NCI-H1105 treated with DMSO at 0.1 percent for 48 hours (cell line): ENCODE data around the gene NUDT17.
A peak's percentile ranks its signal among the peaks of the same experiment; 100 is the strongest.
"Not testable (repeated sequence)": the region's sequence is repeated elsewhere in the genome, so short reads cannot be mapped to it uniquely, and the experiment has no call there.

Source experiments
- DNase-seq: peaks from one replicate; lab custom pipeline; 2025; lab: John Stamatoyannopoulos, UW

NUDT17 gene

GRCh38 chr1:145845514-145846161, at the start of gene NUDT17:
NUDT17 (plus strand) TSS chr1:145845630; CDS start chr1:145845641, 11 bp downstream.
- peak; percentile 72 for DNase-seq

GRCh38 chr1:145796753-145797152, 48.7 kb upstream of the NUDT17 start:
- DNase-seq, result no peak

- no peak for DNase-seq
Observed at GRCh38 chr1:145799806-145800205, 45.6 kb upstream of the NUDT17 start.

GRCh38 chr1:145804235-145805045, 41.0 kb upstream of the NUDT17 start:
- no peak for DNase-seq

GRCh38 chr1:145805057-145805456, 40.4 kb upstream of the NUDT17 start:
- DNase-seq, result no peak

- DNase-seq, result no peak
Observed at GRCh38 chr1:145806408-145806807, 39.0 kb upstream of the NUDT17 start.

- no peak for DNase-seq
Observed at GRCh38 chr1:145806844-145807243, 38.6 kb upstream of the NUDT17 start.

- not testable (repeated sequence) for DNase-seq
Observed at GRCh38 chr1:145812977-145813810, 32.2 kb upstream of the NUDT17 start.

GRCh38 chr1:145818095-145818494, 27.3 kb upstream of the NUDT17 start:
- not testable (repeated sequence) for DNase-seq

- DNase-seq, result not testable (repeated sequence)
Observed at GRCh38 chr1:145822779-145823331, 22.6 kb upstream of the NUDT17 start.

- DNase-seq, result peak; percentile 94
Observed at GRCh38 chr1:145823565-145824498, 21.6 kb upstream of the NUDT17 start, which contains the start of the genes POLR3C and RNF115. POLR3C (plus strand) TSS chr1:145824200; CDS start chr1:145825777, 1,577 bp downstream. RNF115 (minus strand) TSS chr1:145824095; CDS start chr1:145823873, 222 bp downstream.

- no peak for DNase-seq
Observed at GRCh38 chr1:145824499-145824842, 21.0 kb upstream of the NUDT17 start.

GRCh38 chr1:145826030-145826429, 19.4 kb upstream of the NUDT17 start:
- DNase-seq, result no peak

- no peak for DNase-seq
Observed at GRCh38 chr1:145827966-145828365, 17.5 kb upstream of the NUDT17 start.

- no peak for DNase-seq
Observed at GRCh38 chr1:145828367-145829026, 16.9 kb upstream of the NUDT17 start.

- DNase-seq, result not testable (repeated sequence)
Observed at GRCh38 chr1:145830810-145831209, 14.6 kb upstream of the NUDT17 start.

- DNase-seq, result no peak
Observed at GRCh38 chr1:145837656-145838055, 7.8 kb upstream of the NUDT17 start.

GRCh38 chr1:145843031-145843430, 2.4 kb upstream of the NUDT17 start:
- no peak for DNase-seq

- DNase-seq, result peak; percentile 62
Observed at GRCh38 chr1:145845144-145845513, 301 bp upstream of the NUDT17 start.

GRCh38 chr1:145846201-145846612, 777 bp downstream of the NUDT17 start:
- DNase-seq, result peak; percentile 22
